NAMALWA (cell line): ENCODE results near the gene TYMS.

Source experiments
- DNase-seq: peaks from one replicate; pipeline ENCODE4 v3.0.0-alpha.2; 2015; ENCODE audit warnings: low spot score

Gene TYMS

DNA sequence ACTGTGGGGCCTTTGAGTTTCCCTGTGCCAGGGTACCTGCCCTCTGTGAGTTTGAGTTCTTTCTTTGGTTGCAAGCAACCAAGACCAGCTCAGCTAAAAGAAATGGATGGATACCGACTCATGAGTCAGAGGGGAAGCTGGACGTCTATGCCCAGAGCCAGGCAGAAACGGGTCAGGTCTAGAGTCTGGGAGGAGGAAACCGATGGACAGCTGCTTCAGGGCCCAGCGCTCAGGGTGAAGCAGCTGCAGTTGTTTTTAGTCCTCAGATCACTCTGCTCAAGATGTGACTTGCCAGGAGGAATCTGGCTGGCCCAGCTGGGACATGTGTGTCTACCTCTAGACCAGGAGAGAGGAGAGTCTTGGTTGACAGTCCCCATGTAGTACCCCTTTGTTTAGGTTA is 10.1 kb upstream of the TYMS start:
- DNase-seq = no peak

- DNase-seq = no peak
These were observed 8.1 kb upstream of the TYMS start for GRCh38 chr18:649341-649740.

DNA sequence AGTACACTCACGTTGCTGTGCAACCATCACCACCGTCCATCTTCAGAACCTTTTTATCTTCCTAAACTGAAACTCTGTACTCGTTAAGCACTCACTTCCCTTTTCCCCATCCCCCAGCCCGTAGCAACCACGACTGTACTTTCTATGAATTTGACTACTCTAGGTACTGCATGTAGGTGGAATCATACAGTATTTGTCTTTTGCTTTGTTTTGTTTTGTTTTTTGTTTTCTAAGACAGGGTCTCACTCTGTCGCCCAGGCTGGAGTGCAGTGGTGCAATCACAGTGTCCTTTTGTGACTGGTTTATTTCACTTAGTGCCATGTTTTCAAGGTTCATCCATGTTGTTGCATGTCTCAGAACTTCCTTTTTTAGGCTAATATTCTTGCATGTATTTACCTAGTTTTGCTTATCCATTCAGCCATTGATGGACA is 7.0 kb upstream of the TYMS start:
- peak; percentile 72 for DNase-seq

- no peak for DNase-seq
These were observed 5.3 kb upstream of the TYMS start for GRCh38 chr18:652131-652530.

DNA sequence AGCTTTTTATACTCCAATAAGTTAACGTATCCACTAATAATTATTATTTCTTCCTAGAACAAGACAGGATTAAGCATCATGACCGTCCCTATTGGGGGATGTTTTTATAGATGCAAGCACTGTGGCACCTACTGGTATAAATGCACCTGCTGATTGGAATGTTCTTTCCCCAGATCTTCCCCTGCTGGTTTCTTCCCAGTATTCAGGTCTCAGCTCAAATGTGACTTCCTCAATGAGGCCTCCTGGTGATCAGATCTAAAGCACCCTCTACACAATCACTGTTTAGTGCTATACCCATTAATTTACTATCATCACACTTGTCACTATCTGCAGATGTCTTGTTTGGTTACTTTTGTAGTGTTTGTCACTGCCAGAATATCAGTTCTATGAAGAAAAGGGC is 3.9 kb upstream of the TYMS start:
- DNase-seq = no peak

GRCh38 chr18:654601-655000 is 2.9 kb upstream of the TYMS start:
- peak; percentile 28 for DNase-seq

GRCh38 chr18:655445-655844 is 2.0 kb upstream of the TYMS start:
- no peak for DNase-seq

GRCh38 chr18:658001-658946 is 821 bp downstream of the TYMS start:
- DNase-seq = peak; percentile 72

DNA sequence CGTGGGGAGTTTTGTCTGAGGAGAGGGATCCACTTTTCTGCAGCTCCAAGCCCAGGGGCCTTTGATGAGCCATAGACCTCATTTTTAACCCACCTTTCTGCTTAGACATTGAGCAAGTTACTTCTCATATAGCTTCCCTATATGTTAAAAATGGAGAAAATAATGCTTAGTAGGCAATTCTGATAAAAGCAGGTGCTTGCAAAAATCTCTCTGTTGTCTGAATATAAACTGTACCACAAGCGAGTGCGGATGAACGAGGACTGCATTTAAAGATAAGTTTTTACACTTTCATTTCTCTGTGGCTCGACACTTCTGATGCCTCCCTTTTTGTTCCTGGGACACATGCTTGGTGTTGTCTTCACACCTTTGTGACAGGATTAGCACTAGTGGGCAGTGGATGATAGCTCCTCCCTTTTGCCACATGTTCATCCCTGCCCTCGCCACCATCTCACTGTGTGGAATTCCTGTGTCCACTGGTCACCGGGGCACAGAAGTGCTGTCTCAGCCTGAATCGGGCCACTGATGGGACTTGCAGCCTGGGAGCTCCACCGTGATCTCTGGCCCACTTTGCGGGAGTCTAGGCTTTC is 1.6 kb downstream of the TYMS start:
- no peak for DNase-seq

GRCh38 chr18:659597-659996 is 2.1 kb downstream of the TYMS start:
- no peak for DNase-seq

- no peak for DNase-seq
These were observed 4.7 kb downstream of the TYMS start for GRCh38 chr18:662197-662596.

DNA sequence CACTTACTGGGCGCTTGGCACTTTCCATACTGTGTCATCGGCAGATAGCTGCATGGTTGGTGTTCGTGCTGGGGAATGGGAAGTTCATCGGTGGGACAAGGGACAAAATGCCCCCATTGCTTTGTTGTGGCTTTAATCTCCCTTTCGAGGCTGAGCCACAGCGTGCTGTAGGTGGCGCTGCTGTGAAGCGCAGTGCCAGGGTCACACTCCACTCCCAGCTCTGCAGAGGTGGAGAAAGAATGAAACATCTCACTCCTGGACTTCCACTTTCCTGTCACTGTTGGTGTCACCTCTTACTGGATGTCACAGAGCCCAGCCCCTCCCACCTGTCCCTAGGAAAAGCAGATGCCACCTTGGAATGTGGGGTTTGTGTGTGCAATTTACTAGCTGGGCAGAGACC is 8.7 kb downstream of the TYMS start:
- DNase-seq = peak; percentile 37

GRCh38 chr18:666628-667027 is 9.2 kb downstream of the TYMS start:
- DNase-seq = no peak

DNA sequence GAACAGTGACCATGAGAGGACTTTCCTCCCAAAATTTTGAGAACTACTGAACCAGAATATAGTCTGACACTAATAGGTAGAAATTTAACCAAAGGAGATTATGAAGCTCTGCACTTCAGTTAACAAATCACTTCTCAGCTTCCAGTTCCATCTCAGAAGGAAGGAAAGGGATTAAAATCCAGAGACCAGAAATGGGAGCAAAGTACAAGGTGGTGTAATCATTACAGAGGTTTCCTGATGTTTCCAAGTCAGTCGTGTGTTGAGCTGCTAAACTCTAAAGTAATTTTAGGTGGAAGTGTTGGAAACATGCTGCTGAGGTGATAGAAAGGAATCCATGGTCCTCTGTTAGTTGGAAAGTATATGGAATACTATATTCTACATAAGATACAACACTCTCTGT is 10.8 kb downstream of the TYMS start:
- no peak for DNase-seq

GRCh38 chr18:669077-669476 is 11.6 kb downstream of the TYMS start:
- no peak for DNase-seq

DNA sequence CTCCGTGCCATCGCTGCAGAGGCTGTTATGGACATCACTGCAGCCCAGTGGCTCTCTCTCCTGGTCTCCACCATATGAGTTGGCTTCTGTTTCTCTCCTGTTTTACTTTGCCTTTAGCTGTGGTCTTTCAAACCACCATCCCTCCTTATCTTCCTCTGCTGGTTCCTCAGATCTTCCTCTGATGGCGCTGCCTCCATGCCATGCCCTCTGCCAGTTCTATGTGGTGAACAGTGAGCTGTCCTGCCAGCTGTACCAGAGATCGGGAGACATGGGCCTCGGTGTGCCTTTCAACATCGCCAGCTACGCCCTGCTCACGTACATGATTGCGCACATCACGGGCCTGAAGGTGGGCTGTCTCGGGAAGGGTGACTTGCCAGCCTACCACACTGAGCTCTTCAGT is 13.1 kb downstream of the TYMS start:
- no peak for DNase-seq

- no peak for DNase-seq
These were observed 14.0 kb downstream of the TYMS start for GRCh38 chr18:671405-671804.

DNA sequence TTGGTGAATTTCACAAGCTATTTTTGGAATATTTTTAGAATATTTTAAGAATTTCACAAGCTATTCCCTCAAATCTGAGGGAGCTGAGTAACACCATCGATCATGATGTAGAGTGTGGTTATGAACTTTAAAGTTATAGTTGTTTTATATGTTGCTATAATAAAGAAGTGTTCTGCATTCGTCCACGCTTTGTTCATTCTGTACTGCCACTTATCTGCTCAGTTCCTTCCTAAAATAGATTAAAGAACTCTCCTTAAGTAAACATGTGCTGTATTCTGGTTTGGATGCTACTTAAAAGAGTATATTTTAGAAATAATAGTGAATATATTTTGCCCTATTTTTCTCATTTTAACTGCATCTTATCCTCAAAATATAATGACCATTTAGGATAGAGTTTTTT is 15.9 kb downstream of the TYMS start:
- no peak for DNase-seq

DNA sequence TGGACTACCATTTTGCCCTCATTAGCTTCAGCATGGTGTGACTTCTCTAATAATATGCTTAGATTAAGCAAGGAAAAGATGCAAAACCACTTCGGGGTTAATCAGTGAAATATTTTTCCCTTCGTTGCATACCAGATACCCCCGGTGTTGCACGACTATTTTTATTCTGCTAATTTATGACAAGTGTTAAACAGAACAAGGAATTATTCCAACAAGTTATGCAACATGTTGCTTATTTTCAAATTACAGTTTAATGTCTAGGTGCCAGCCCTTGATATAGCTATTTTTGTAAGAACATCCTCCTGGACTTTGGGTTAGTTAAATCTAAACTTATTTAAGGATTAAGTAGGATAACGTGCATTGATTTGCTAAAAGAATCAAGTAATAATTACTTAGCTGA is 16.3 kb downstream of the TYMS start:
- no peak for DNase-seq

DNA sequence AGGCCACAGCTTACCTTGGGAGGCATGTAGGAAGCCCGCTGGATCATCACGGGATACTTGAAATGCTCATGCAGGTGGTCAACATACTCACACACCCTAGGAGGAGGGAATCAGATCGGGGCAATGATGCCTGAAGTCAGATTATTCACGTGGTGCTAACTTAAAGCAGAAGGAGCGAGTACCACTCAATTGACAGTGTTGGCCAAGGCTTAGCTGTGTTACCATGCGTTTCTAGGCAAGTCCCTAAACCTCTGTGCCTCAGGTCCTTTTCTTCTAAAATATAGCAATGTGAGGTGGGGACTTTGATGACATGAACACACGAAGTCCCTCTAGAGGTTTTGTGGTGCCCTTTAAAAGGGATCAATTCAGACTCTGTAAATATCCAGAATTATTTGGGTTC is 17.9 kb downstream of the TYMS start:
- no peak for DNase-seq

GRCh38 chr18:676069-676468 is 18.6 kb downstream of the TYMS start:
- DNase-seq = no peak

DNA sequence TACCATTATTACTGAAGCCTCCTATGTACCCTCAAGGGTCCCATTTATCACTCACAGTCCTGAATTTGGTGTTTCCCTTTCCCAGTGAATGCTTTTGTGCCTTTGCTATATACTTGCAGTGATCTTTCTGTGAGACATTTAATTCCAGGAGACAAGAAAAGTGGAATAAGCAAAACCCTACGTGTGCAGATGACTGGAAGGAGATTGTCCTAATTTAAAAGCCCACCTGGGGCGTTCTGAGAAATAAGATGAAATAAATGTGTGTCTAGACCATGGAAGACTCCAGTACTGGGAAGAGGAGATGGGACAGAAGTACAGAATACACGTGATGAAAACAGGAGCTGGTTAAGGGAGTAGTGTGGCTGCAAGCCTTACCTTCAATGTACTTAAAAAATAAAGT is 19.3 kb downstream of the TYMS start:
- no peak for DNase-seq

GRCh38 chr18:677145-677544 is 19.7 kb downstream of the TYMS start:
- DNase-seq = no peak

DNA sequence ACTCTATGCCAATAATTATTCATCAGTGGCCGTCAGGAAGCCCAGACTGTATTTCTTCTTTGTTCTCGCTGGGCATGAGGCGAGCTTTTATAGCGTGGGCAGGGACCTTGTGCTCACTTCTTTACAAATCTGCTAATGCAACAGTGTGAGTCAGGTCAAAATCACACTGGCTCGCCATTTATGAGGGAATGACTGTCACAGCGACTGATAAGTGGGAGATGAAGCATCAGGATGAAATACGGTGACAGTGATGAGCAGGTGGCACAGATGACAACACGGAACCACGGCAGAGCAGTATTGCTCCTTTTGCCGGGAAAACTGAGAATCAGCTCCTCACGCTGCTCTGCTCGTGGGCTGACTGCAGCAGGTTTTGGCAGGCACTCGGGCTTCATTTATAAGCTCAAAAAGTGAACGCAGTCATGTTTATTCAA is 20.5 kb downstream of the TYMS start:
- DNase-seq = no peak
